BE2C (cell line): ENCODE results near the gene OR6S1.

Source experiments
- DNase-seq: peaks from one replicate; pipeline ENCODE4 v3.0.0-alpha.2; 2020
- H3K27me3 ChIP-seq: fragments of 250-450 bp; sonication (Bioruptor Pico); 2 replicates; pipeline ENCODE4 v1.5.1; 2020; ENCODE audit warnings: mild to moderate bottlenecking
- H3K36me3 ChIP-seq: fragments of 250-450 bp; sonication (Bioruptor Pico); 2 replicates; pipeline ENCODE4 v1.5.1; 2020; ENCODE audit warnings: mild to moderate bottlenecking
- H3K4me1 ChIP-seq: fragments of 250-450 bp; sonication (Bioruptor Pico); 2 replicates; pipeline ENCODE4 v1.5.1; 2020
- H3K4me3 ChIP-seq: 2 replicates; pipeline ENCODE4 v1.5.1; 2011; ENCODE audit warnings: low read depth, low read length
- H3K9me3 ChIP-seq: fragments of 250-450 bp; sonication (Bioruptor Pico); 2 replicates; pipeline ENCODE4 v1.5.1; 2020
- CTCF ChIP-seq: IDR thresholded peaks from 2 replicates; pipeline ENCODE4 v1.5.1; 2012; ENCODE audit warnings: mild to moderate bottlenecking, low read depth, low read length

OR6S1 gene

GRCh38 chr14:20684662-20685456, 43.4 kb upstream of the OR6S1 start:
- no peak for TF ChIP-seq CTCF
- H3K4me1 ChIP-seq, result no peaks in the 10 kb centered on the region
- H3K27me3 ChIP-seq, result no peaks in the 10 kb centered on the region
- no peaks in the 10 kb centered on the region for H3K9me3 ChIP-seq
- no peak for DNase-seq
- H3K36me3 ChIP-seq, result no peaks in the 10 kb centered on the region
- H3K4me3 ChIP-seq, result peak overlapping the region; percentile 94

- H3K4me1 ChIP-seq, result no peaks in the 10 kb centered on the region
- peak; percentile 85 for DNase-seq
- H3K36me3 ChIP-seq, result no peaks in the 10 kb centered on the region
- H3K4me3 ChIP-seq, result peak within 1 kb of the TSS; percentile 94
- no peak for TF ChIP-seq CTCF
- H3K9me3 ChIP-seq, result no peaks in the 10 kb centered on the region
- no peaks in the 10 kb centered on the region for H3K27me3 ChIP-seq
Measured at GRCh38 chr14:20683891-20684661, 42.6 kb upstream of the OR6S1 start, which contains the start of gene RNASE4. TSS of gene RNASE4 (plus strand) at chr14:20684560. CDS start at chr14:20699372, 14,812 bp downstream.

- H3K27me3 ChIP-seq, result no peaks in the 10 kb centered on the region
- peak overlapping the region; percentile 94 for H3K4me3 ChIP-seq
- 0 out of 2 replicates have a peak, but pooled peaks have one; percentile 3 for TF ChIP-seq CTCF
- H3K4me1 ChIP-seq, result no peaks in the 10 kb centered on the region
- H3K9me3 ChIP-seq, result no peaks in the 10 kb centered on the region
- no peaks in the 10 kb centered on the region for H3K36me3 ChIP-seq
- peak; percentile 82 for DNase-seq
Measured at GRCh38 chr14:20683125-20683890, 41.8 kb upstream of the OR6S1 start.

- H3K36me3 ChIP-seq, result no peaks in the 10 kb centered on the region
- no peaks in the 10 kb centered on the region for H3K27me3 ChIP-seq
- no peak for TF ChIP-seq CTCF
Measured at GRCh38 chr14:20682435-20683124, 41.1 kb upstream of the OR6S1 start.

GRCh38 chr14:20682127-20682434, 40.6 kb upstream of the OR6S1 start:
- no peak for TF ChIP-seq CTCF
- no peak for DNase-seq
- no peaks in the 10 kb centered on the region for H3K4me1 ChIP-seq
- no peaks in the 10 kb centered on the region for H3K9me3 ChIP-seq
- no peaks in the 10 kb centered on the region for H3K36me3 ChIP-seq
- H3K4me3 ChIP-seq, result peak overlapping the region; percentile 94
- no peaks in the 10 kb centered on the region for H3K27me3 ChIP-seq

More at GRCh38 chr14:20682435-20683124, 41.1 kb upstream of the OR6S1 start:
- Histone ChIP-seq H3K9me3 (no peaks in the 10 kb centered on the region), H3K4me3 (peak overlapping the region; percentile 94), H3K4me1 (no peaks in the 10 kb centered on the region)
- peak; percentile 91 for DNase-seq
